HCT116 (cell line): Measurements from ENCODE around the gene SEMA4B.

ENCODE experiments used
- CTCF ChIP-seq, 3 experiments: fragments of 200-600 bp in 1 of 3; sonication (generic) in 1 of 3; IDR thresholded peaks in 2 of 3; conservative IDR thresholded peaks in 1 of 3; 2 replicates each; pipeline ENCODE4 v1.5.1; 2012 to 2017; ENCODE audit warnings: low read depth in 2 of 3, low read length in 2 of 3, antibody characterized with exemption in 1 of 3, borderline replicate concordance in 1 of 3, control low read depth in 1 of 3, mild to moderate bottlenecking in 1 of 3, mixed read lengths in 1 of 3, mixed run types in 1 of 3, moderate library complexity in 1 of 3; ENCODE audit not compliant: insufficient read depth in 1 of 3
- EZH2 ChIP-seq: fragments of 200-600 bp; sonication (generic); IDR thresholded peaks from 2 replicates; pipeline ENCODE4 v1.6.1; 2017; ENCODE audit warnings: antibody characterized with exemption, mixed run types
- EZH2phosphoT487 ChIP-seq: fragments of 200-600 bp; IDR thresholded peaks from 2 replicates; pipeline ENCODE4 v1.6.1; 2018; ENCODE audit warnings: antibody characterized with exemption, borderline replicate concordance
- POLR2A ChIP-seq: IDR thresholded peaks from 2 replicates; pipeline ENCODE4 v1.7.0; 2011; ENCODE audit warnings: borderline replicate concordance; ENCODE audit not compliant: insufficient read depth, insufficient read length; ENCODE audit errors: extremely low read depth
- POLR2AphosphoS5 ChIP-seq: IDR thresholded peaks from 2 replicates; pipeline ENCODE4 v1.6.1; 2011; ENCODE audit warnings: mild to moderate bottlenecking, low read depth, low read length, moderate library complexity
- SIN3A ChIP-seq: IDR thresholded peaks from 2 replicates; pipeline ENCODE4 v1.6.1; 2012; ENCODE audit warnings: low read depth
- SP1 ChIP-seq: IDR thresholded peaks from 2 replicates; pipeline ENCODE4 v1.6.1; 2012; ENCODE audit warnings: low read depth
- ZNF274 ChIP-seq: fragments of 200-500 bp; sonication (Bioruptor generic); IDR thresholded peaks from 2 replicates; pipeline ENCODE4 v1.6.1; 2014; ENCODE audit warnings: mild to moderate bottlenecking, low read depth, low read length, inconsistent platforms

- no peak for TF ChIP-seq SIN3A
- TF ChIP-seq CTCF (IDR thresholded peaks at IDR 0.05 in 2 of 3, conservative IDR thresholded peaks at IDR 0.05 in 1 of 3; ENCODE audit: borderline replicate concordance in 1 of 3, insufficient read depth in 1 of 3, low read depth in 2 of 3, low read length in 2 of 3) = no peak
- TF ChIP-seq EZH2 = no peak
- TF ChIP-seq POLR2A = no peak
- no peak for TF ChIP-seq POLR2AphosphoS5
- no peak for TF ChIP-seq ZNF274
- no peak for TF ChIP-seq EZH2phosphoT487
- no peak for TF ChIP-seq SP1
Observed at GRCh38 chr15:90248789-90249202, 47.7 kb downstream of the SEMA4B start.
